Endodermal cell (in vitro differentiated cells): Measurements from ENCODE around the gene LTF. TPM values are rescaled to one million over a fixed set of nuclear protein-coding genes. Genes with fewer than 3 reads are reported as not detected.

Source experiments
- DNase-seq: peaks from one replicate; pipeline ENCODE4 v3.0.0-alpha.2; 2017
- H3K27ac ChIP-seq: 2 replicates; pipeline ENCODE4 v1.5.1; 2013; ENCODE audit warnings: mild to moderate bottlenecking, low read depth, low read length, moderate library complexity
- H3K27me3 ChIP-seq: 2 replicates; pipeline ENCODE4 v1.6.1; 2013; ENCODE audit warnings: mild to moderate bottlenecking, low read length, moderate library complexity; ENCODE audit not compliant: insufficient read depth, control insufficient read depth, poor library complexity, severe bottlenecking
- H3K36me3 ChIP-seq: 2 replicates; pipeline ENCODE4 v1.7.0; 2013; ENCODE audit warnings: mild to moderate bottlenecking, low read length, moderate library complexity; ENCODE audit not compliant: control insufficient read depth, insufficient read depth
- H3K4me1 ChIP-seq: one replicate; pipeline ENCODE4 v1.7.0; 2013; ENCODE audit warnings: low read length; ENCODE audit not compliant: control insufficient read depth, insufficient read depth
- H3K4me3 ChIP-seq: 2 replicates; pipeline ENCODE4 v1.5.1; 2013; ENCODE audit warnings: mild to moderate bottlenecking, low read length, moderate library complexity
- H3K9ac ChIP-seq: 2 replicates; pipeline ENCODE4 v1.6.1; 2013; ENCODE audit warnings: mild to moderate bottlenecking, low read length, moderate library complexity; ENCODE audit not compliant: poor library complexity, severe bottlenecking; ENCODE audit errors: extremely low read depth
- H3K9me3 ChIP-seq: 2 replicates; pipeline ENCODE4 v1.6.1; 2013; ENCODE audit warnings: mild to moderate bottlenecking, low read length, moderate library complexity; ENCODE audit not compliant: control insufficient read depth
- H3K27ac Mint-ChIP-seq: 2 replicates; pipeline ENCODE4 v1.8.0; 2020; ENCODE audit warnings: mixed read lengths
- H3K27me3 Mint-ChIP-seq: 2 replicates; pipeline ENCODE4 v1.8.0; 2021; ENCODE audit warnings: mild to moderate bottlenecking, mixed read lengths; ENCODE audit not compliant: insufficient read depth
- H3K36me3 Mint-ChIP-seq: 2 replicates; pipeline ENCODE4 v1.8.0; 2020; ENCODE audit warnings: low read depth, mixed read lengths
- H3K4me1 Mint-ChIP-seq: 2 replicates; pipeline ENCODE4 v1.8.0; 2020; ENCODE audit warnings: mixed read lengths
- H3K4me3 Mint-ChIP-seq: 2 replicates; pipeline ENCODE4 v1.8.0; 2020; ENCODE audit warnings: mild to moderate bottlenecking, moderate library complexity, mixed read lengths
- H3K9me3 Mint-ChIP-seq: 2 replicates; pipeline ENCODE4 v1.8.0; 2020; ENCODE audit warnings: mild to moderate bottlenecking, mixed read lengths
- CTCF ChIP-seq: fragments of 200-600 bp; sonication (generic); conservative IDR thresholded peaks from 2 replicates; pipeline ENCODE4 v1.5.0; 2021; ENCODE audit warnings: antibody characterized with exemption, mild to moderate bottlenecking
- WGBS, 2 experiments: methylation state at CpG; one replicate each; pipeline versions ENCODE4 v1.1.5 to v1.1.7; 2013; ENCODE audit warnings: missing lambda C conversion rate in 2 of 2, mixed read lengths in 1 of 2; ENCODE audit not compliant: insufficient coverage in 1 of 2, insufficient read length in 1 of 2; 5-methylcytosine and 5-hydroxymethylcytosine counted together
- total RNA-seq, 2 donors: library from RNA; stranded (reverse); fragmentation: NEBNext Ultra II Directional in 1 of 2; extraction: Animal tissue kit (Norgen Biotek cat#: 25700) in 1 of 2; gene quantifications; 2 replicates in 1 of 2; 3 replicates in 1 of 2; pipeline ENCODE4 v1.2.1, GENCODE V29; 2021

LTF gene
- total RNA-seq, 2 donors from 2014 or later = 0.24 to 0.31 TPM

GRCh38 chr3:46447228-46447985 lies 17.3 kb downstream of the LTF start:
- Mint-ChIP-seq H3K4me3 (no peak overlapping the region), H3K4me1 (peaks cover 3% of the 10 kb centered on the region), H3K27me3 (no peaks in the 10 kb centered on the region), H3K27ac (no peak overlapping the region), H3K36me3 (no peaks in the 10 kb centered on the region), H3K9me3 (no peaks in the 10 kb centered on the region)
- no peak overlapping the region for H3K9ac ChIP-seq
- no peaks in the 10 kb centered on the region for H3K36me3 ChIP-seq
- H3K4me3 ChIP-seq = no peak overlapping the region
- 86 to 90% methylated on average over 4 to 5 of the region's 5 CpGs for WGBS, 2 experiments
- H3K27ac ChIP-seq = no peak overlapping the region
- H3K9me3 ChIP-seq = no peaks in the 10 kb centered on the region
- TF ChIP-seq CTCF = no peak
- peaks cover 7% of the 10 kb centered on the region for H3K4me1 ChIP-seq
- H3K27me3 ChIP-seq = no peaks in the 10 kb centered on the region
- no peak for DNase-seq

GRCh38 chr3:46442576-46443530 lies 21.9 kb downstream of the LTF start:
- no peak overlapping the region for H3K27ac ChIP-seq
- Mint-ChIP-seq H3K27me3 (no peaks in the 10 kb centered on the region), H3K4me1 (peaks cover 4% of the 10 kb centered on the region), H3K27ac (no peak overlapping the region), H3K4me3 (no peak overlapping the region), H3K36me3 (no peaks in the 10 kb centered on the region), H3K9me3 (no peaks in the 10 kb centered on the region)
- no peaks in the 10 kb centered on the region for H3K27me3 ChIP-seq
- H3K9ac ChIP-seq = no peak overlapping the region
- H3K4me1 ChIP-seq = no peaks in the 10 kb centered on the region
- peak; percentile 64 for DNase-seq
- no peak overlapping the region for H3K4me3 ChIP-seq
- peak; percentile 74 for TF ChIP-seq CTCF
- H3K9me3 ChIP-seq = no peaks in the 10 kb centered on the region
- H3K36me3 ChIP-seq = no peaks in the 10 kb centered on the region
- WGBS, 2 experiments = 91% methylated on average over 6 to 16 of the region's 16 CpGs

DNA sequence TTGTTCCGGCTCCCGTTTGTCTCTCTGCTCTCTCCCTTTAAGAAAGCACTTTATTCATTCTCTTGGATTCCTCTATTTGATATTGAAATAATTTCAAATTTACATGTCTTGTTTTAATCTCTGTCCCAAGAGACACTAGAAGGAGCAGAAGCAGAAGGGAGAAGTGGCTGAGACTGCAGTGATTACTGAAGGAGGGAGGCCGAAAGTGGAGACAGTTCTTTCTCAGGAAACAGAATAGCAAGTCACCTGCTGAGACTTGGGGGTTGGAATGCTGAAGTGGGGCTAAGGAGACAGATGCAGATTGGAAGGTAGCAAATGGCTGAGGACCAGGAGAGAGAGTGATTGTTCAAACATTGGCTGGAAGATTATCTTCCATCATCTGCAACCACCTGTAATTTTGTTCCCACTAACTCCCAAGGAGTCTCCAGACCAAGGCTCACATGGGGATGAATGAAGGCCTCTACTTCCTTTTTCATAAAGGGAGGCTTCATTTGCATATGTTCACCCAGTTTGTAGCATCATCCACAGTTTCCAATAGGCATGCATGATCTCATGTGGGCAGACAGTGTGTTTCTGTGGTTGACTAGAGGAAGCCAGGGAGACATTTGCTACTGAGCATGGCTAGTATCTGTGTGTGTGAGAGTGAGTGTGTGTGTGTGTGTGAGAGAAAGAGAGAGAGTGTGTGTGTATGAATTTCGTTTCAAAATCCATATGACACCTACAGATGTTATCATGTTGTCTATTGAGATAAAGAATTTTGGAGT lies 24.0 kb downstream of the LTF start:
- Mint-ChIP-seq H3K27ac (no peak overlapping the region), H3K27me3 (no peaks in the 10 kb centered on the region), H3K9me3 (no peaks in the 10 kb centered on the region), H3K4me1 (peaks cover 4% of the 10 kb centered on the region), H3K4me3 (no peak overlapping the region), H3K36me3 (no peaks in the 10 kb centered on the region)
- TF ChIP-seq CTCF = no peak
- 87% methylated on average over 3 of the region's 4 CpGs; no CpG with 5 or more reads in 1 of the 2 experiments for WGBS, 2 experiments
- Histone ChIP-seq H3K9me3 (no peaks in the 10 kb centered on the region), H3K9ac (no peak overlapping the region), H3K4me3 (no peak overlapping the region), H3K27me3 (no peaks in the 10 kb centered on the region), H3K27ac (no peak overlapping the region), H3K36me3 (no peaks in the 10 kb centered on the region), H3K4me1 (no peaks in the 10 kb centered on the region)
- no peak for DNase-seq
